Posterior cingulate gyrus (tissue), 11 donors: Measurements from ENCODE around the gene RSL1D1.
"Not testable (repeated sequence)": the region's sequence is repeated elsewhere in the genome, so short reads cannot be mapped to it uniquely, and the experiment has no call there.

Experiments used
- DNase-seq, 10 donors: peaks; one replicate each; pipeline versions ENCODE4 v3.0.0 to v3.0.0-alpha.2; 2020 to 2021; ENCODE audit warnings: mixed read lengths in 3 of 10
- intact Hi-C: fragments of 100-400 bp; cut with DNase I; formaldehyde crosslinking; loops from one replicate; pipeline ENCODE4 v1.15.1; 2023

RSL1D1 gene

GRCh38 chr16:11844499-11844898 lies 6.8 kb downstream of the RSL1D1 start:
- intact Hi-C loops: no loop called here
- DNase-seq: no peak

GRCh38 chr16:11843861-11844260 lies 7.5 kb downstream of the RSL1D1 start:
- no peak for DNase-seq
- intact Hi-C loops: no loop called here

- intact Hi-C loops: no loop called here
Measured at GRCh38 chr16:11843206-11843605, 8.1 kb downstream of the RSL1D1 start.

GRCh38 chr16:11841026-11841425 lies 10.3 kb downstream of the RSL1D1 start:
- no peak for DNase-seq
- intact Hi-C loops: no loop called here

More at GRCh38 chr16:11843206-11843605, 8.1 kb downstream of the RSL1D1 start:
- DNase-seq: no peak

GRCh38 chr16:11836650-11837244 lies 14.6 kb downstream of the RSL1D1 start:
- DNase-seq: no peak
- intact Hi-C loops: no loop called here

GRCh38 chr16:11835891-11836649 lies 15.3 kb downstream of the RSL1D1 start:
- intact Hi-C loops: no loop called here
- DNase-seq: no peak

GRCh38 chr16:11835309-11835708 lies 16.0 kb downstream of the RSL1D1 start:
- peak in 1 of 10 donors; percentile 9 for DNase-seq
- intact Hi-C loops: no loop called here

- peak in 1 of 10 donors; percentile 15 for DNase-seq
- intact Hi-C loops: no loop called here
Measured at GRCh38 chr16:11833951-11834695, 17.2 kb downstream of the RSL1D1 start.

- no peak for DNase-seq
- intact Hi-C loops: no loop called here
Measured at GRCh38 chr16:11828696-11829095, 22.6 kb downstream of the RSL1D1 start.

- intact Hi-C loops: not testable (repeated sequence)
- DNase-seq: peak in 1 of 10 donors; percentile 20
Measured at GRCh38 chr16:11825520-11826165, 25.7 kb downstream of the RSL1D1 start.

GRCh38 chr16:11824362-11824761 lies 27.0 kb downstream of the RSL1D1 start:
- intact Hi-C loops: no loop called here
- peak in 1 of 10 donors; percentile 60 for DNase-seq

- intact Hi-C loops: not testable (repeated sequence)
- peak in 1 of 10 donors; percentile 17 for DNase-seq
Measured at GRCh38 chr16:11823645-11824044, 27.7 kb downstream of the RSL1D1 start.

- peak in 1 of 10 donors; percentile 5 for DNase-seq
- intact Hi-C loops: no loop called here
Measured at GRCh38 chr16:11819798-11820197, 31.5 kb downstream of the RSL1D1 start.

GRCh38 chr16:11818970-11819369 lies 32.4 kb downstream of the RSL1D1 start:
- peak in 1 of 10 donors; percentile 18 for DNase-seq
- intact Hi-C loops: not testable (repeated sequence)

GRCh38 chr16:11816123-11816522 lies 35.2 kb downstream of the RSL1D1 start:
- intact Hi-C loops: no loop called here

GRCh38 chr16:11814800-11815199 lies 36.5 kb downstream of the RSL1D1 start:
- DNase-seq: peak in 1 of 10 donors; percentile 6
- intact Hi-C loops: loop anchor here (5.0 kb wide), 1 partner anchor 417 kb away; no protein-coding TSS in a partner anchor

More at GRCh38 chr16:11816123-11816522, 35.2 kb downstream of the RSL1D1 start:
- no peak for DNase-seq

- DNase-seq: peak in 2 of 10 donors; percentile 25 to 41
- intact Hi-C loops: no loop called here
Measured at GRCh38 chr16:11806721-11807120, 44.6 kb downstream of the RSL1D1 start.

GRCh38 chr16:11805556-11805955 lies 45.8 kb downstream of the RSL1D1 start:
- intact Hi-C loops: no loop called here
- peak in 1 of 10 donors; percentile 12 for DNase-seq

GRCh38 chr16:11801481-11802021 lies 49.8 kb downstream of the RSL1D1 start:
- peak in 1 of 10 donors; percentile 5 for DNase-seq
- intact Hi-C loops: no loop called here

GRCh38 chr16:11800382-11800718 lies 51.0 kb downstream of the RSL1D1 start:
- intact Hi-C loops: no loop called here
- DNase-seq: no peak
